Skeletal muscle satellite cell (primary cell): Measurements from ENCODE around the gene TSHZ2.
"Not testable (repeated sequence)": the region's sequence is repeated elsewhere in the genome, so short reads cannot be mapped to it uniquely, and the experiment has no call there.

ENCODE experiments used
- H3K27me3 ChIP-seq: 2 replicates; pipeline ENCODE4 v1.7.0; 2013; ENCODE audit warnings: low read length; ENCODE audit not compliant: control insufficient read depth, insufficient read depth
- H3K36me3 ChIP-seq: 2 replicates; pipeline ENCODE4 v1.7.0; 2013; ENCODE audit warnings: mild to moderate bottlenecking, control low read depth, low read length; ENCODE audit not compliant: insufficient read depth
- H3K4me1 ChIP-seq: 2 replicates; pipeline ENCODE4 v1.7.0; 2013; ENCODE audit warnings: low read length; ENCODE audit not compliant: control insufficient read depth, insufficient read depth
- H3K4me2 ChIP-seq: 2 replicates; pipeline ENCODE4 v1.7.0; 2013; ENCODE audit warnings: mild to moderate bottlenecking, low read length
- H3K4me3 ChIP-seq: 2 replicates; pipeline ENCODE4 v1.7.0; 2013; ENCODE audit warnings: low read length
- H3K9ac ChIP-seq: 2 replicates; pipeline ENCODE4 v1.7.0; 2013; ENCODE audit warnings: mild to moderate bottlenecking, low read depth, low read length, moderate library complexity
- H3K9me3 ChIP-seq: replicated peaks from 2 replicates; pipeline ENCODE4 v1.7.0; 2013; ENCODE audit warnings: mild to moderate bottlenecking, control low read depth, low read length

TSHZ2 gene

DNA sequence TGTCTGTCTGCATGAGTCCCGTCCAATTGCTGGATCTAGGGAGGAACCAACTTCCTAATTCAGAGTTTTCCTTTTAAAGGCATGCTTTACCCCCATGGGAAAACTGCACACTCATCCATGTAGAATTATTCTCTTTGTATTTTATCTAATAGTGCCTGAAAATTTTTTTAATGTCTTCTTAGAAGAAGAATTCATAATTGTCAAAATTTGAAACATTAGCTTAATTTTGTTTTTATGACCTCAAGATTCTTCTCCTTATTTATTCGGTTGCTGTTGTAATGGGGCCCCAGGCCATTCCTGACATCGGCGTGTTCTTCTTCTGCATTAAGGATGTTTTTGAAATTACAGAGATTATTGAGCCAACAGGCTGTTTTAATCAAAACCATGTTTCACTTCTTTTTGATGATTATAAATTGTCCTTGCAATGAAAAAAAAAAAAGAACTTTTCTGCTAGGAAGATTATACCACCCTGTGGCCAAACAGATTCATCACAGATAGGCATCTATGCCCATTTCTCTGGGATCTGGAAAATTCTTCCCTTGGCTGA, 521.2 kb downstream of the TSHZ2 start:
- H3K9ac ChIP-seq, result no peak overlapping the region
- H3K9me3 ChIP-seq, result no peaks in the 10 kb centered on the region
- H3K27me3 ChIP-seq, result peaks cover 31% of the 10 kb centered on the region
- H3K36me3 ChIP-seq, result no peaks in the 10 kb centered on the region
- no peaks in the 10 kb centered on the region for H3K4me1 ChIP-seq
- H3K4me2 ChIP-seq, result no peak overlapping the region
- no peak overlapping the region for H3K4me3 ChIP-seq

DNA sequence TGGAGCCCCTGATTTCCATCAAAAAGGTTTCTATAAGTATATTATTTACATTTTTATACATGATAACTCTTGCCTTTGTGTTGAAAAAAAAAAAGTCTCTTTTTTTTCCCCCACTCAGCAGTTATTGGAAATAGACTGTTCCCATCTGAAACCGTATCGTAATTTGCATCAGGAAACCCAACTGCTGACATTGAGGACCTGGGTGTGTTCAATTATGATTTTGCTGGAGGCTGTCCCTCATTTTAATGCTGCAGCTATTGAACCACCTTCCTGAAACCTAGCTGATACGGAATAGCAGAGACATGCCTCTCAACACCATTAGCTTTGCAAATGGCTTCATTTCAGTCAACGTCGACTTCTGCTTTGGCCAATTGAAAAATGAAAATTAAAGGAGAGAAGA, 522.6 kb downstream of the TSHZ2 start:
- no peaks in the 10 kb centered on the region for H3K4me1 ChIP-seq
- no peak overlapping the region for H3K9ac ChIP-seq
- H3K4me2 ChIP-seq, result no peak overlapping the region
- peaks cover 24% of the 10 kb centered on the region for H3K27me3 ChIP-seq
- H3K36me3 ChIP-seq, result no peaks in the 10 kb centered on the region
- H3K9me3 ChIP-seq, result no peaks in the 10 kb centered on the region
- no peak overlapping the region for H3K4me3 ChIP-seq

DNA sequence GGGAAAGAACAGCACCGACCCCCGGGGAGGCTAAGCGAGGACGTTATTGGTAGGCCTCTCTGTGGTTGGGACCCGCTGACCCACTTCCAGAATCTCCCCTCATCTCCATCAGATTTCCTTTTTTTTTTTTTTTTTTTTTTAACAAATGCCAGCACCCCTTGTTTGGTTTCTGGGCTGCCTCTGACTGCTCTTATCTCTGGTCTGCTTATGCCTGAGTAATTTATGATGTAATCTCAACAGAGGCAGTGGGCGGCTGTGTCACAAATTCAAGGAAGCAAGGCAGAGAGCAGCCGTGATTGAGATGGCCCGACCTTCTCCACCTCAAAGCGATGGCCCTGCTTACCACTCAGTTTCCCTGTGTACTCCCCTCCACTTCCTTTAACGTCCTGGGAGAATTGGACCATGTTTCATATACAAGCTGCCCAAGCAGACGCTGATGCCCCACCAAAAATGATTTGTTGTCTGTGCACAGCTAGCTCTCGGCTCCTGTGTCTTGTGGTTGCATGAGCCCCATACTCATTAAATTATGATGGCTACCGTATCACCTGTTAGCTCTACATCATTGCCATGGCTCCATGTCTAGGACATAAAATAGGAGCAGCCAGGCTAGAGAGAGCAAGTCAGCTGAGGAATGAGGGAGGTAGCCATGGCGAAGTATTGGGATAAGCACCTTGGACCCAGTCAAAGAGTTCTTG, 523.4 kb downstream of the TSHZ2 start:
- Histone ChIP-seq H3K4me1 (no peaks in the 10 kb centered on the region), H3K9me3 (no peaks in the 10 kb centered on the region), H3K27me3 (peaks cover 24% of the 10 kb centered on the region), H3K36me3 (no peaks in the 10 kb centered on the region), H3K9ac (no peak overlapping the region), H3K4me3 (no peak overlapping the region), H3K4me2 (no peak overlapping the region)

DNA sequence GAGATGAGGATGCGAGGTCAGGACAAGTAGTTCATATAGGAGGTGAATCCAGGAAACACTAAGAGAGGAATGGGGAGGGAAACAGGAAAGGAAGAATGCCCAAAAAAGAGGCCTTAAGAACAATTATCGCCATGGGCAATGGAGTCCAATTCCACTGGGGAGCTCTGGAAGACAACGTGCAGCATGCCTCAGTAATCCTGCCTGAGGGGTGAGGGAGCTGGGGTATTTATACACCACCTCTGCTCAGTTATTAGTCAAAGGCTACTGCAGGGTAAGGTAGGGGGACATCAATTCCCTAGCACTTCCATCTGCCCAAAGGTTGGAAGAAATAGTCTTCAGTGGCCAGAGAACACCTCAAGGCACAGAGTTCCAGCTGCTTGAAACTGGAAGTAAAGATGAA, 525.1 kb downstream of the TSHZ2 start:
- Histone ChIP-seq H3K9ac (no peak overlapping the region), H3K4me1 (no peaks in the 10 kb centered on the region), H3K9me3 (no peaks in the 10 kb centered on the region), H3K4me3 (no peak overlapping the region), H3K36me3 (no peaks in the 10 kb centered on the region), H3K4me2 (no peak overlapping the region), H3K27me3 (peaks cover 16% of the 10 kb centered on the region)

DNA sequence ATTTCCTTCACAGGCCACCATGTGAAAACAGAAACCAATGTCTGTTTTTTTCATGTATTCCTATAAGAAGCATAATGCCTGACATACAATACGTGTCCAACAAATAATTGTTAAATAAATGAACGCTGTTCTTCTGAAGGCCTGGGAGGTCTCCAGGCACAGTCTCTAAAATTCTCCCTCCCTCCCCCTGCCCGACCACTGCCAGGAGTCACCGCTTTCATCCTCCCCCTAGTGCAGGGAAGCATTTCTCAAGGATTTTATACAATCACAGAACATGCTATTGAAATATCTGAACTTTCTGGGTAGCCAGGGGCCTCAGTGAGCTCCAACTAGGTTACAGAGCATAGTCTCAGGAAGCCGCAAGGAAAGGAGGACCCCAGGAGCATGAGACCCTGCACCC, 526.2 kb downstream of the TSHZ2 start:
- Histone ChIP-seq H3K4me1 (no peaks in the 10 kb centered on the region), H3K9me3 (no peaks in the 10 kb centered on the region), H3K4me3 (no peak overlapping the region), H3K4me2 (no peak overlapping the region), H3K36me3 (no peaks in the 10 kb centered on the region), H3K27me3 (peaks cover 13% of the 10 kb centered on the region), H3K9ac (no peak overlapping the region)

DNA sequence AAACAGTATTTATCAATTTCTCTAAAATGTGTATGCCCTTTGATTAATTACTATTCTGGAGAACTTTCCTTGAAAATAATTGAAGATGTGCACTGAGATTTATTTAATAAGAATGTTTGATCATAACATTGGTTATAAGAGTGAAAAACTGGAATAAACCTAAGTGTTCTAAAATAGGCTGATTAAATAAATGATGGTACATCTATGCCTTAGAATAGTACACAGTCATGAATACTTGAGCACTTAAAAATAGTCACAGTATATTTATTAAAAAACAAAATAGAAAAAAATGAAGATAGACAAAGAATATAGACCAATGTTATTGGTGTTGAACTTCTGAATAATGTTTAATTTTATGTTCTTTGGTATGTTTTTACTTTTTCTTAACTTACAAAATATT, 528.5 kb downstream of the TSHZ2 start:
- no peak overlapping the region for H3K4me2 ChIP-seq
- H3K36me3 ChIP-seq, result no peaks in the 10 kb centered on the region
- no peaks in the 10 kb centered on the region for H3K4me1 ChIP-seq
- no peak overlapping the region for H3K9ac ChIP-seq
- no peak overlapping the region for H3K4me3 ChIP-seq
- H3K9me3 ChIP-seq, result no peaks in the 10 kb centered on the region
- peaks cover 7% of the 10 kb centered on the region for H3K27me3 ChIP-seq

DNA sequence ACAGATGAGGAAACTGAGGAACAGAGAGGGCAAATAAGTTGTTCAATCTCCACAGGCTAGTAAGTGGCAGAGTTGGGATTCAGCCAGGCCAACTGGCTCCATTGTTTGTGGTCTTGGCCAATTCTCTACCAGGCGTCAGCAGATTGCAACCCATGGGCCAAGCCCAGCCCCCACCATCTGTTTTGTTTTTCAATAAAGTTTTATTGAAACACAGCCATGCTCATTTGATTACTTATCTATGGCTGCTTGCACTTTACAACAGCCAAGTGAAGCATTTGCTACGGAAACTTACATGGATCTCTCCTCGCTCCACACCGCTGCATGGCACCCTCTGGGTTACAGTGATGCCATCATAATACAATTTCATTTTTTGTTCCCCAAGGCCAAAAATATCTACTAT, 530.7 kb downstream of the TSHZ2 start:
- Histone ChIP-seq H3K4me2 (no peak overlapping the region), H3K4me1 (no peaks in the 10 kb centered on the region), H3K27me3 (no peaks in the 10 kb centered on the region), H3K4me3 (no peak overlapping the region), H3K36me3 (no peaks in the 10 kb centered on the region), H3K9ac (no peak overlapping the region), H3K9me3 (no peaks in the 10 kb centered on the region)

DNA sequence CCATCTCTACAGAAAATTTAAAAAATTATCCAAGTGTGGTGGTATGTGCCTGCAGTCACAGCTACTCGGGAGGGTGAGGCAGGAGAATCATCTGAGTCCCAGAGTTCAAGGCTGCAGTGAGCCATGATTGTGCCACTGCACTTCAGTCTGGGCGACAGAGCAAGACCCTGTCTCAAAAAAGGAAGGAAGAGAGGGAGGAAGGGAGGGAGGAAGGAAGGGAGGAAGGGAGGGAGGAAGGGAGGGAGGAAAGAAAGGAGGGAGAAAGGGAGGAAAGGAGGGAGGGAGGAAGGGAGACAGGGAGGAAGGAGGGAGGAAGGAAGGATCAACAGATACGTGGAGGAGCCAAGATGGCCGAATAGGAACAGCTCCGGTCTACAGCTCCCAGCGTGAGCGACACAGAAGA, 531.4 kb downstream of the TSHZ2 start:
- H3K4me1 ChIP-seq, result no peaks in the 10 kb centered on the region
- no peaks in the 10 kb centered on the region for H3K9me3 ChIP-seq
- H3K4me2 ChIP-seq, result no peak overlapping the region
- H3K27me3 ChIP-seq, result no peaks in the 10 kb centered on the region
- no peak overlapping the region for H3K4me3 ChIP-seq
- no peak overlapping the region for H3K9ac ChIP-seq
- H3K36me3 ChIP-seq, result no peaks in the 10 kb centered on the region

DNA sequence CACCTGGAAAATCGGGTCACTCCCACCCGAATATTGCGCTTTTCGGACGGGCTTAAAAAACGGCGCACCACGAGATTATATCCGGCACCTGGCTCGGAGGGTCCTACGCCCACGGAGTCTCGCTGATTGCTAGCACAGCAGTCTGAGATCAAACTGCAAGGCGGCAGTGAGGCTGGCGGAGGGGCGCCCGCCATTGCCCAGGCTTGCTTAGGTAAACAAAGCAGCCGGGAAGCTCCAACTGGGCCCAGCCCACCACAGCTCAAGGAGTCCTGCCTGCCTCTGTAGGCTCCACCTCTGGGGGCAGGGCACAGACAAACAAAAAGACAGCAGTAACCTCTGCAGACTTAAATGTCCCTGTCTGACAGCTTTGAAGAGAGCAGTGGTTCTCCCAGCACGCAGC, 531.9 kb downstream of the TSHZ2 start:
- not testable (repeated sequence) for H3K4me3 ChIP-seq, H3K36me3 ChIP-seq, H3K4me2 ChIP-seq, H3K9me3 ChIP-seq, H3K4me1 ChIP-seq, H3K27me3 ChIP-seq, H3K9ac ChIP-seq

DNA sequence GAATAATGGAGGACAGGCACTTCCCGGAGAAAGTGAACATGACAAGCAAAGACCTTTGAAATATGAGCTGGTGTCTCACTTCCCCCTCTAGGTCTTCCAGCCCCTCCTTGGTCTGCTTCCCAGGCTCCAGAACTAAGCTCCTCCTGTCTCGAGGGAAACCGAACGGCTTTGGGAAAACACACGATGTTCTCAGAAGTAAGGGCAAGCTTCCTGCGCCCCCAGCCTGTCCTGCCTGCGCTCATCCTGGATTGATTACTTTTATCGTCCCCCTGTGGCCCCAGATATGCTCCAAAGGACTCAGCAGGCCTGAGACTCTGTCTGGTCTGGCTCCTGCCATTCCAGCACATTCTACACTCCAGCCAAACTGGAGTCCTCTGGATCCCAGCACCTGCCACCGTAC, 538.1 kb downstream of the TSHZ2 start:
- Histone ChIP-seq H3K36me3 (no peaks in the 10 kb centered on the region), H3K9ac (no peak overlapping the region), H3K4me3 (no peak overlapping the region), H3K4me2 (no peak overlapping the region), H3K9me3 (no peaks in the 10 kb centered on the region), H3K4me1 (no peaks in the 10 kb centered on the region), H3K27me3 (no peaks in the 10 kb centered on the region)

DNA sequence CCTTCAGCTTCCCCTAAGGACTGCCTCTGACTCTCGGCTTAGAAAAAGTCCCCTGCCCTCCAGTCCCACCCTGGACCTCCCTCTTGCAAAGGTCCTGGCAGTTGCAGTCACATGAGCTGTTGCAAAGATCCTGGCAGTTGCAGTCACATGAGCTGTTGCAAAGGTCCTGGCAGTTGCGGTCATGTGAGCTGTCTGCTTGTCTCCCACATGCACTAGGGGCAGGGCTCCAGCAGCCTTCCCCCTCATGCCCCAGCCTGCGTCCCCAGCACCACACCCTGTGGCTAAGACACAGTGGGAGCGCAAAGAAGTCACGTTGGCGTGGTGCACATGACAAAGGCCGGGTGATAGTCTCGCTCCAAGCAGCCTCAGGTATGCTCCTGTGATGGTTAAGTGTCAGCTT, 538.5 kb downstream of the TSHZ2 start:
- peaks cover under 1% of the 10 kb centered on the region for H3K27me3 ChIP-seq
- H3K9ac ChIP-seq, result no peak overlapping the region
- no peaks in the 10 kb centered on the region for H3K9me3 ChIP-seq
- H3K4me2 ChIP-seq, result no peak overlapping the region
- H3K4me1 ChIP-seq, result no peaks in the 10 kb centered on the region
- H3K36me3 ChIP-seq, result no peaks in the 10 kb centered on the region
- no peak overlapping the region for H3K4me3 ChIP-seq

DNA sequence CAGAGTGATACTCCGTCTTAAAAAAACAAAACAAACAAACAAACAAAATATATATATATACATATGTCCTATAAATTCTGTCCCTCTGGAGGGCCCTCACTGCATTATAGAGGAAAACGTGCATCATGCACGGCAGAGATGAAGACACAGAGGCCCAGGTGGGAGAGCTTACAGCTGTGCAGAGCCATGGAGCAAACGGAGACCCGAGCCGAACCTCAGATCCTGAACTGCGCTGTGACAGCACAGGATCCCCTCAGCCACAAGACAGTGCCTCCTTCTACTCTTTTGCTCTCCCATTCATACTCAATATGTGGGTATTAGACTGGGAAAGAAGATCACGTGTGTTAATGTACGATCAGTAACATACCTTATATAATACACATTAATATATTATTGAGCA, 539.9 kb downstream of the TSHZ2 start:
- Histone ChIP-seq H3K4me1 (no peaks in the 10 kb centered on the region), H3K4me3 (no peak overlapping the region), H3K27me3 (peaks cover 2% of the 10 kb centered on the region), H3K4me2 (no peak overlapping the region), H3K36me3 (no peaks in the 10 kb centered on the region), H3K9ac (no peak overlapping the region), H3K9me3 (no peaks in the 10 kb centered on the region)
